Astrocyte of the cerebellum (primary cell): Measurements from ENCODE around the gene SNX9.

Source experiments
- DNase-seq: peaks from one replicate; pipeline ENCODE4 v3.0.0-alpha.2; 2011; ENCODE audit warnings: low read depth
- H3K4me3 ChIP-seq: 2 replicates; pipeline ENCODE4 v1.5.1; 2011; ENCODE audit warnings: mild to moderate bottlenecking, low read depth, low read length, moderate library complexity
- CTCF ChIP-seq: IDR thresholded peaks from 2 replicates; pipeline ENCODE4 v1.5.1; 2012; ENCODE audit warnings: low read length, low read depth, moderate library complexity, mild to moderate bottlenecking; ENCODE audit errors: missing control alignments
- in situ Hi-C: cut with HindIII; loops from 2 replicates; pipeline ENCODE4 v1.10.0; 2017; ENCODE audit warnings: low sequenced_read_pairs

SNX9 gene

GRCh38 chr6:157982563-157983405 is 159.7 kb downstream of the SNX9 start:
- peak overlapping the region; percentile 60 for H3K4me3 ChIP-seq
- peak; percentile 54 for TF ChIP-seq CTCF
- in situ Hi-C loops = no loop called here
- no peak for DNase-seq

- peak overlapping the region; percentile 60 for H3K4me3 ChIP-seq
- TF ChIP-seq CTCF = no peak
- no peak for DNase-seq
- in situ Hi-C loops = no loop called here
Measured at GRCh38 chr6:157983406-157984119, 160.5 kb downstream of the SNX9 start.

GRCh38 chr6:157984128-157984527 is 161.1 kb downstream of the SNX9 start:
- DNase-seq = no peak
- peak overlapping the region; percentile 60 for H3K4me3 ChIP-seq
- in situ Hi-C loops = no loop called here
- TF ChIP-seq CTCF = no peak

GRCh38 chr6:157984686-157985225 is 161.7 kb downstream of the SNX9 start:
- peak overlapping the region; percentile 60 for H3K4me3 ChIP-seq
- in situ Hi-C loops = no loop called here
- no peak for DNase-seq

GRCh38 chr6:157985378-157986155 is 162.5 kb downstream of the SNX9 start:
- no peak for TF ChIP-seq CTCF
- DNase-seq = no peak
- H3K4me3 ChIP-seq = peak overlapping the region; percentile 60
- in situ Hi-C loops = no loop called here

More at GRCh38 chr6:157984686-157985225, 161.7 kb downstream of the SNX9 start:
- TF ChIP-seq CTCF = no peak
